NCI-H1417 (cell line): Measurements from ENCODE around the gene LNP1.
"Not testable (repeated sequence)": the region's sequence is repeated elsewhere in the genome, so short reads cannot be mapped to it uniquely, and the experiment has no call there.

Experiments
- DNase-seq, 3 experiments: peaks; one replicate each; lab custom pipeline; 2025; lab: John Stamatoyannopoulos, UW

LNP1 gene

DNA sequence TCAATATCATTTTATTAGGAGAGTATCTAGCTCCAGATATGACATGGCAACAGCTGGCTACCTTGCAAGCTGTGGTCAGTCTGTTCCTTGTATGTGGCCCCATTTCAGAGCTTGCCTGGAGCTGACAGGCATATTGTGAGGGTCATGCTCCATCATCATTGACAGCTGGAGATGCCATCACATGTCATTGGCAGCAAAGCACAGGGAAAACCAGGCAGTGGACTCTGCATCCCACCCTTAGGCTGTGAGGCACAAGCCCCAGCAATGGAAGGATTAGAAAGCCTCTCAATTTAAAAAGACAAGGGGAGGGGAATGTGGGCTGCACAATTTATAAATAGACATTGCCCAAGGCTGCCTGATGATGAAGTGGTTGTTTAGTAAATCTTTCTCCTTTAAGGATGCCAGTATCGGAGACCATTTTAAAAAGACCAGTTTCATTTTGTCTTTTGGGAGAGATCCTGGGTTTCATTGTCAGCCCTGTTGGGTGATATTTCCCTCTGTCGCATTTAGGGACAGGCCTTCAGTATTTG, 27.9 kb downstream of the LNP1 start:
- DNase-seq: no peak

DNA sequence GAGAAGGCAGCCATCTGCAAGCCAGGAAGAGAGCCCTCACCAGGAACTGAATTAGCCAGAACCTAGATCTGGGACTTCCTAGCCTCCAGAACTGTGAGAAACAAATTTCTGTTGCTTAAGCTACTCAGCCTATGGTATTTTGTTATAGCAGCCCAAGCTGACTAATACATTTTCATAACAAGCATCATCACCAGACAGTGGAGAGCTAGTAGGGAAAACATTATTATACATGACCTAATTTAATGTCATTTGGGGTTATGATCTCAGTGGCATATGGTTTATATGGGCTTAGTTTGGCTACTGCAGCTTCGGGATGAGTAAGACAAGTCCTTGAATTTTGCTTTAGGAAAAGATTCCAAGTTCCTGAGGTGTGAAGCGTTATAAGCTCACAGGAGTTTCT, 35.6 kb downstream of the LNP1 start:
- DNase-seq: no peak

DNA sequence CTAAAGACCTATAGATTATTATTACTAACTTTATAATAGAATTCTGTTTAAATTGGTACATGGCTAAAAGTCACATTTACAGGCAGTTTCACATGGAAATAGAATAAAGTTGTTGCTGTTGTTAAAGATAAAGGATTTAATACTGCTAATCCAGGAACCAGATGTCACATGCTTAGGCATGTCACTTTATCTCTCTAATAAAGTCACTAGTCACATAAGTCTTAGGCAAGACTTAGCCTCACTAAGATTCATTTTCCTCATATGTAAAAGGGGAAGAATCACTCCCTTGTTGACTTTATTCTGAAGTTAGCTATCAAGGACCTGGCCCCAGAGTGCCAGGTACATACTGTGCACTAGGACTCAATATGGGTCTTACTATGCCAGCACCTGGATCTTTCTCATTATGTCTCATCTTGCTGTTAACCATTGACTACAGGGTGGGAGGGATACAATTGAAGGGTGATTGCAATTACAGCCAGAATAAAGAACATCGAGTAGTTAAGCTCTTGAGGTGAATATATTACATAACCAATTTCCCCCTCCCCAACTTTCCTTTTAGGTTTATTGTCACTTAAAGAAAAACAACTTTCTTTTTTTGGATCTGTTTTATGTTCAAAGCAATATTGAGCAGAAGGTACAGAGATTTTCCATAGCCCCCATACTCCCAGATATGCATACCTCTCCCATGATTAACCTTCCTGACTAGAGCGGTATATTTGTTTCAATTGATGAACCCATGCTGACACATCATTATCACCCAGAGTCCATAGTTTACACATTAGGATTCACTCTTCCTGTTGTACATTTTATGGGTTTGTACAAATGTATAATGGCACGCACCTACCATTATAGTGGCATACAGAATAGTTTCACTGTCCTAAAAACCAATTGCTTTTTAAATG, 36.6 kb downstream of the LNP1 start:
- DNase-seq: no peak

DNA sequence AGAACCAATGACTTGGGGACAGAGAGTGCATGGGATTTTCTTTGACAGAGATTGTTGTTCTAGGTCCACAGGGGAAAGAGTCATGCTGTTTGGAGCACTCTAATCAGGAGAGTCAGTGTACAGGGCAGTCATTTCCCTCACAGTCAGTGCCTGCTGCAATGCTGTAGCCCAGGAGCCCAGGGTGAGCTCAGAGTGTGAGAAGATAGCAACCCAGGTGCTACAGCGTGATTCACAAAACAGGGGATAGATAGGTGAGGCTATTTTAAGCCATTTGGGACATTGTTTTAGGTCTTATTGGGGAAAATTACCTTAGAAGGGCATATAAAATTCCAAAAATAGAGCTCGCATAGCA, 37.3 kb downstream of the LNP1 start:
- DNase-seq: no peak

DNA sequence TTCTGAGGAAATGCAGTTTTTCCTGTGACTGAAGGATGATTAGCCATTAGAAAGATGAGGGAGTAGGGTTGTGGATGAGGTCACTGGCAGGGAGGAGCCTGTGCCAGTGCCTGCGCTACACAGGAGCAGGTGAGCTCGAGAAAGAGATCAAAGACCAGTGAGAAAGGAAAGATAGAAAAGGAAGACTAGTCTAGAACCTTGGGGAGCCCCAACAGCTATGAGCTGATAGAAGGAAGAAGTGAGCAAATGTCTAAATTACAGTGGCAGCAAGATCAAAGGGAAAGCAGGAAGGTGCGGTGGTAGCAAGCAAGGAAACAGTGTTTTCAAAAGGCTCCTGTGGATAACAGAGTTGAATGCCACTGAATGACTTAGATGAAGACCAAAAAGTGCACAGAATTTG, 39.6 kb downstream of the LNP1 start:
- DNase-seq: no peak

DNA sequence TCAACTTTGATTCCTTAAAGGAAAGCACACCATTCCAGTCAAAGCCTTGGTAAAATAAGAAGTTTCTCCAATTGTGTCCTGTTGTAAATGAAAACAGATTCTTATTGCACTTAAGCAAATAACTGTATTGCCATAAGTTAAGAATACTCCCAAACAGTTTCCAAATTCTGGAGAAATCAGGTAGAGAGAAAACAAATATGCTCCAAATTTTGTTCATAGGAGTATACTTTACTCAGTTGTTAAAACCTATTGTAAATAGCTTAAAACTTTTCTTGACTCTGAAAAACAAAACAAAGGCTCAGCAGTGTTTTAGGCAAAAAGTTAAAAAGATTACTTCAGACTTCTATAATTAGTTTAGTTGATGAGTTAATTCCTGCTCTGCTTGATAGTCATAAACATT, 42.4 kb downstream of the LNP1 start:
- DNase-seq: no peak

DNA sequence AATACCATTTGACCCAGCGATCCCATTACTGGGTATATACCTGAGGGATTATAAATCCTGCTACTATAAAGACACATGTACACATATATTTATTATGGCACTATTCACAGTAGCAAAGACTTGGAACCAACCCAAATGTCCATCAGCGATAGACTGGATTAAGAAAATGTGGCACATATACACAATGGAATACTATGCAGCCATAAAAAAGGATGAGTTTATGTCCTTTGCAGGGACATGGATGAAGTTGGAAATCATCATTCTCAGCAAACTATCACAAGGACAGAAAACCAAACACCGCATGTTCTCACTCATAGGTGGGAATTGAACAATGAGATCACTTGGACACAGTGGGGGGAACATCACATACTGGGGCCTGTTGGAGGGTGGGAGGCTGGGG, 45.7 kb downstream of the LNP1 start:
- DNase-seq: not testable (repeated sequence)

DNA sequence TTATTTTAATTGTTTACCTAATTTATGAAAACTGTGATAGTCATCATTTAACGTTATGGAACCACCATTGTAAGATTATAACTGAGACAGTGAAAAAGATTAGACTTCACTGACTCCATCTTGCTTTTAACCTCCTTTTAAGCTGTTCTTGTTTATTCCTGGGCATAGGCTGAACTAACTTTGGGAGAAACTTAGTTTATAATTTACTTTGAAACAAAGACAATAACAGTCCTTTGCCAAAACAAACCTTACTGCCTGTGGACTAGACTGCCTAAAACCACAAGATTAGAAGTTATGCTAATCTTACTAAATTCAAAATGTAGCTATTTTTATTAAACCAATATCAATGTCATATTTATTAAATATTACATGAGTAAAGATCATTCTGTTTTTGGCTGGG, 46.7 kb downstream of the LNP1 start:
- DNase-seq: no peak

DNA sequence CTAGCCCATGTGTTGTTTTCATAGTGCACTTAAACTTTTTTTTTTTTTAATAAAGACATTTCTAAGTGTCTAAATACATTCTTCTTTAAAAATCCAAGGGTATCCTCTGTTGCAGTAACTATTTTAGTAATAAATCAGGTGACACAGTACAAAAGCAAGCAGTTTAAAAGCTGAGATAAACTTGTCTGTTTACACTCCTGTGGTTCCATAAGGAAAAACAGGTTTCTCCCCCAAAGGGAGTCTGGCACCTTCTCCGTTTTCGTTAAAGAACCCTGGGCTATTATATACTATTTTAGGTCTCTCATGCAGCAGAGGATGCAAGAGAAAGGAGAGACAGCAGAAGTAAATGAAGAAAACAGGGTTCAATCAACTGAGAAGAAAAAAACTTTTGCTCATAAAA, 47.9 kb downstream of the LNP1 start:
- no peak for DNase-seq

DNA sequence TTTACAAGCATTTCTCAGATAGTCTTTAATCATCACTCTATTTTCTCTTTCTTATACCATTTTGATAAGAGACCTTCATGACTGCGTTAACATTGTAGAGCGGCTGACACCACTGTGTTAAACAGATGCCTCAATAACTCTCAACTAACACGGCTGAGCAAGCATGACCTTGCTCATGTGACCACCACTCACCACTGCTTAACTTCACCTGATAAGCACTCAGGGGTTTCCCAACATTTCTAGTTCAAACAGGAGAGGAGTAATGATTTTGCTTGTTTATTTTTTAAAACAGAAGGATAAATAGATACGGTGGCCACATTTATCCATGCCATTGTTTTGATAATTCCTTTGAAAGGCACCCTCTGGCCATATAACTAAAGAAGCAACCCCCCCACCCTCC, 53.3 kb downstream of the LNP1 start:
- peak in 1 of 3 experiments; percentile 23 for DNase-seq

DNA sequence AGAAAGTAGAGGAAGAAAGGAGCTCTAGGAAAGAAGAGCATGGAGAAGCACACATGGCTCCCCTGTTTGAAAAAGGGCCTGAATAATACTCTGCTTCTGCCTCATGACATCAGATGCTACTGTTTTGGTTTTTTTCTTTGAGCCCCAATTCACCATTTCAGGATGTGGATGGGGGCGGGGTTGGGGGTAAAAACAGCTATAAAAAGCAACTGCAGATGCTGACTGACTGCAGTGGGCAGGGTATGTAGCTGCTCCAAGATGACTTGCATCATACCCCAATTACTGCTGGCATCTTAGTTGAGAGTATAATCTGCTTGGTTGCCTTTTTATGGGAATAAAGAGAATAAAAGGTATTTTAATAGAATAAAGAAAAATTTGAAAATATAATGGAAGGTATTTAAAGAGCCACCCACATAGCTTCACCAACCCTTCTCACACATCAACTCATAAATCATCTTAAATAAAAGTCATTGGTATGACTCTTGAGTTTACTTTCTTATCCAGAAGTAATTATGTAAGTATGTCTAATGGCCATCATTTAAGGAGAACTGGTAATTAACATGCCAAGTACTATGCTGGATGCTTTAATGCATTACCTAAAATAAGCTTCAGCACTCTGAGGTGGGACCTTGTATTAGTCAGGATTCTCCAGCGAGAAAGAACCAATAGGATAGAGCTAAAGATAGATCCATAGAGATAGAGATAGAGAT, 54.7 kb downstream of the LNP1 start:
- DNase-seq: no peak

DNA sequence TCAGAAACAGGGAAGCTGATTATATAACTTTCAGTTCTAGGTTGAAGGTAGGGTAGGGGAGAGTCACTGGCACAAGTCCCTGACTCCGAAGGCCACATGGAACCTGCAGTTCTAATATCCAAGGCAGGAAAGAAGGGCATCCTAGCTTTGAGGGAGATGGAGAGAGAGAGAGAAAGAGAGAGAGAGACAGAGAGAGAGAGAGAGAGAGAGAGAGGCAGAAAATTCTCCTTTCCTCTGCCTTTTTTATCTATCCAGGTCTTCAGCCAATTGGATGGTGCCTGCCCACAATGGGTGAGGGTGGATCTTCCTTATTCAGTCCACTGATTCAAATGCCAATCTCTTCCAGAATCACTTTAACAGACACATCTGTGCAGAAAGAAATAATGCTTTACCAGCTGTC, 55.4 kb downstream of the LNP1 start:
- DNase-seq: no peak

DNA sequence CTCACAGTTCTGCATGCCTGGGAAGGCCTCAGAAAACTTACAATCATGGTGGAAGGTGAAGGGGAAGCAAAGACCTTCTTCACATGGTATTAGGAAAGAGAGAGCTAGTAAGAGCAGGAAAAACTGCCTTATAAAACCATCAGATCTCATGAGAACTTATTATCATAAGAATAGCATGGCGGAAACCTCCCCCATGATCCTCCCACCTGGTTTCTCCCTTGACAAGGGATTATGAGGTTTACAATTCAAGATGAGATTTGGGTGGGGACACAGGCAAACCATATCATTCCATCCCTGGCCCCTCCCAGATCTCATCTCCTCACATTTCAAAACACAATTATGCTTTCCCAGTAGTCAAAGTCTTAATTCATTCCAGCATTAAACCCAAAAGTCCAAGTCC, 56.5 kb downstream of the LNP1 start:
- DNase-seq: no peak

DNA sequence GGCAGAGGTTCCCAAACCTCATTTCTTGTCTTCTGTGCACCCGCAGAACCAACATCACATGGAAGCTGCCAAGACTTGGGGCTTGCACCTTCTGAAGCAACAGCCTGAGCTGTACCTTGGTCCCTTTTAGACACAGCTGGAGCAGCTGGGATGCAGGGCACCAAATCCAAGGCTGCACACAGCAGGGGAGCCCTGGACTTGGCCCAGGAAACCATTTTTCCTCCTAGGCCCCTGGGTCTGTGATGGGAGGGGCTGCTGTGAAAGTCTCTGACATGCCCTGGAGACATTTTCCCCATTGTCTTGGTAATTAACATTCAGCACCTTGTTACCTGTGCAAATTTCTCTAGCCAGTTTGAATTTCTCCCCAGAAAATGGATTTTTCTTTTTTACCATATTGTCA, 57.5 kb downstream of the LNP1 start:
- no peak for DNase-seq

DNA sequence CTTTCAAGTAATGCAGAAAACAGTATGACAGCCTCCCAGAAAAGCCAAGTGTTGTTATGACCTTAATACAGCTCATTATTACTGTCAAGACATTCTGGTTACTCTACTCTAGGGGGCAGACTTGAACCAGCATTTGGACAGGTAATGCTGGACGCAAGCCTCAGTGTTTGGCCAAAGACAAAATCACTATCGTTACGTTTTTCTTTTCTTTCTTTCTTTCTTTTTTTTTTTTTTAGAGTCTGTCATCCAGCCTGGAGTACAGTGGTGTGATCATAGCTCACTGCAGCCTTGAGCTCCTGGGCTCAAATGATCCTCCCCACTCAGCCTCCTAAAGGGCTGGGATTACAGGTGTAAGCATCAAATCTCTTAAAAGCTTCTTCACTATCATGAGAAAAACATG, 61.7 kb downstream of the LNP1 start:
- DNase-seq: peak; percentile 31 to 77 (median 56)

DNA sequence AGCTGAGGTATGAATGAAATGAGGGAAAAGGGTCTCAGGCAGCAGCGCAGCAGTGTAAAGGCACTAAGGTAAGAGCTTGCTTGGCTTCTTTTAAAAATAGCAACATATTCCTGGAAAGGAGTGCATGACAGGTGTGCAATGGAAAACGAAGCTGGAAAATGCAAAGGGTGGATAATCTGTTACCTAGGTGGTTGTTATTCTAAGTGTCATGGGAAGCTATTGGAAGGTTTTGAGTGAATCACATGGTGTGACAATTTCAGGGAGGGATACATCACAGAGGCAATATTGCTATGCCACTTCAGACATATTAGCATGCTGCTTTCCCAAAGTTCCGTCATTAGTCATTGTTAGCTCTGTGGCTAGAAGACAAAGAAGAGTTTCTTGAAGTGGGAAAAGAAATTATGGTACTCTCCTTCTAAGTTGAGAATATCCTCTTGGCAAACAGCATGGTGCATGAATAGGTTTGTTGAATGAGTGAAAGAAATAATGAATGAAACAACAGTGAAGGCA, 62.4 kb downstream of the LNP1 start:
- peak in 1 of 3 experiments; percentile 15 for DNase-seq

DNA sequence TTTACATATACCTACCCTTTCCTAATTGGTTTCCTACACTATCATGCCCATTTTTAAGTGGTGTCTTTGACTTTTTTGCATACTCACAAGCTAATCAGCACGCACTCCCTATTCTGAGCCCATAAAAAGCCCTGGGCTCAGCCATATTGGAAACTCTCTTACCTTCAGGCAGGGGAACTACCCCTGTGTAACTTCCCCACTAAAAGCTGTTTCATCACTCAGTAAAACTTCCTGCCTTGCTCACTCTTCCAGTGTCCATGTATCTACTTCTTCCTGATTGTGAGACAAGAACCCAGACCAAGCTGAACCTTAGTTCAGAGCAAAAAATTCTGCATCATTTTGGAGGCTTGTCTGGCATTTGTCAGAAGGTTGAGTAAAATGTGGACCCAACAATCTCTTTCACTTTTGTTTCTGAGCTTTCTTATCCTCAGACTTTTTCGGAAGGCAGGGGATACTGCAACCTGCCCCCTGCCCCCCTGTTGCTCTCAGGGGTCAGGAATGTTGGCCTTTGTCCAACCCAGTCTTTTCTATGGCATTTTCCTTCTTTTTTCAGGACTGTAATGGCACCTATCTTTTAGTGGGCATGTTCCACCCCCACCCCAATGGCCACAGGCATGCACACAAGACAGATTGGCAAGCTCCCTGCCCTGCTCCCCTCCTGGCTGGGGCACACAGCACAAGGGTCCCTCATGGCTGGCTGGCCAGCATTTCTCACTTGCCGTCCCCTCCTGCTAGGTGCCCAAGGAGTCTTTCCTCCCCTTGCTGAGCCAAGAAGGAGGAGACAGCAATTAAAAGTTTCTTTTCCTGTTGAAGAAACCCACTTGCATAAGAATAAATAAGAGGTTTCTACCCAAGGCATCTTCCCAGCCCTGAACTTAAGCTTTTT, 64.8 kb downstream of the LNP1 start:
- no peak for DNase-seq

DNA sequence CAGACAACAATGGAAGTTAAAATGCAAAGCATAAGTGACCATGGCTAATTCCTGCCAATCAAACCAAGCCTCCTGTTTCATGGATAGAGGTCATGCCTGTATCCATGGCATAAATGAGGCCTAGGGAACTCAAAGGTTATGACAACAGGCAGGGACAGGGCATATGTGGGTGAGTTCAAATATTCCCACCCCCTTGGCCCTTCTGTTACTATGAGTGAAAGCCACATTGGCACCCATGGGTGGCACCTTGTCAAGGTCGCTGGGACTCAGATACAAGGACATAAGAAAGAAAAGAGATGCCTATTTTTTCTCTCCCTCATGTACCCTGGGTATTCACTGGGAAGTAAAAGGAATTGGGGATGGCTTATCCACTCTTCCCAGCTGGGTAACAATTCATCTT, 65.8 kb downstream of the LNP1 start:
- DNase-seq: no peak

DNA sequence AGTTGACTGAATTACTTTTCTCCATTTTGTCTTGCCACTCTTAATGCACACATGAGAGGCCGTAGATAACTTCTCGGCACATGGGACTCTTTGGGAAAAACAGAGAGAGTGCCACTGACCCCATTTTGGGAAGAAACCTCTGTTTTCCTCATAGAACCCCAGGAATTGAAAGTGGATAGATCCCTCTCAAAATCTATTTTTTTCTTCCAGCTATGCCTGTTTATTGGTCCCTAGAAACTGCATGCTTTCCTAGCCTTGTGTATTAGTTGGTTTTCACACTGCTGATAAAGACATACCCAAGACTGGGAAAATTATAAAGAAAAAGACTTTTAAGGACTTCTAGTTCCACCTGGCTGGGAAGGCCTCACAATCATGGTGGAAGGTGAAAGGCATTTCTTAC, 67.3 kb downstream of the LNP1 start:
- no peak for DNase-seq

DNA sequence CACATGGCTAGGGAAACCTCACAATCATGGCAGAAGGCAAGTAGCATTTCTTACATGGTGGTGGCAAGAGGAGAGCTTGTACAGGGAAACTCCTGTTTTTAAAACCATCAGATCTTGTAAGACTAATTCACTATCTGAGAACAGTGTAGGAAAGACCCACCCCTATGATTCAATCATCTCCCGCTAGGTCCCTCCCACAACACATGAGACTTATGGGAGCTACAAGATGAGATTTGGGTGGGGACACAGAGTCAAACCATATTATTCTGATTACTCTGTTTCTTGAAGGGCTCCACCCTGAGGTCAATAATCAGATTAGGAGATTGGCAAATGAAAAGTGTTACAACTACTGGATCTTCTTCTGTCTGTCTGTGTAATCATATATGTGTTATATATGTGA, 69.6 kb downstream of the LNP1 start:
- DNase-seq: no peak

DNA sequence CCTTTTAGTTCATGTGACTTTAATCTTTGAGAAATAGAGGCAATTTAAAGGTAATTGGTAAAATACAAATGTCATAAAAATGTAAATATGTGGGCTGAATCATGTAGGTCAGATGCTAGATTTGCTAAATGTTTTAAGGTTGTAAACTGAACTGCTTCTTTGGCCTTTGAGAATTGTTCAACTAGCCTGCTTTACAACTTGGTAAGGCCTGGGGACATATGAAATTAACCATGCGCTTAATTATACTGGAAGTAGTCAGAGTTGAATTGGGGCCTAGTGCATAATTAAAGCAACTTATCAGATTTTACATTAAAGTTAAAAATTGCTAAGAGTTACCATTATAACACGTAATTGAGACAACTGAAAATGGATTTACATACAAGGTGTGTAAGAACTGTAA, 70.1 kb downstream of the LNP1 start:
- no peak for DNase-seq

DNA sequence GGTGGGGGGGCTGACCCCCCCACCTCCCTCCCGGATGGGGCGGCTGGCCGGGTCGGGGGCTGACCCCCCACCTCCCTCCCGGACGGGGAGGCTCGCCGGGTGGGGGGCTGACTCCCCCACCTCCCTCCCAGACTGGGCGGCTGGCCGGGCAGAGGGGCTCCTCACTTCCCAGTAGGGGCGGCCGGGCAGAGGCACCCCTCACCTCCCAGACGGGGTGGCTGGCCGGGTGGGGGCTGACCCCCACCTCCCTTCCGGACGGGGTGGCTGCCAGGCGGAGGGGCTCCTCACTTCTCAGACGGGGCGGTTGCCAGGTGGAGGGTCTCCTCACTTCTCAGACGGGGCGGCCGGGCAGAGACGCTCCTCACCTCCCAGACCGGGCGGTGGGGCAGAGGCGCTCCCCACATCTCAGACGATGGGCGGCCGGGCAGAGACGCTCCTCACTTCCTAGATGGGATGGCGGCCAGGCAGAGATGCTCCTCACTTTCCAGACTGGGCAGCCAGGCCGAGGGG, 76.6 kb downstream of the LNP1 start:
- DNase-seq: not testable (repeated sequence)
